GM12801 (cell line): Measurements from ENCODE around the gene CELF1.

Source experiments
- TF ChIP-seq, protein P1 (sequence below): IDR thresholded peaks from one replicate; pipeline ENCODE4 v1.5.1; 2011; ENCODE audit warnings: control low read depth; ENCODE audit not compliant: insufficient read length; ENCODE audit errors: extremely low read depth

CELF1 gene

DNA sequence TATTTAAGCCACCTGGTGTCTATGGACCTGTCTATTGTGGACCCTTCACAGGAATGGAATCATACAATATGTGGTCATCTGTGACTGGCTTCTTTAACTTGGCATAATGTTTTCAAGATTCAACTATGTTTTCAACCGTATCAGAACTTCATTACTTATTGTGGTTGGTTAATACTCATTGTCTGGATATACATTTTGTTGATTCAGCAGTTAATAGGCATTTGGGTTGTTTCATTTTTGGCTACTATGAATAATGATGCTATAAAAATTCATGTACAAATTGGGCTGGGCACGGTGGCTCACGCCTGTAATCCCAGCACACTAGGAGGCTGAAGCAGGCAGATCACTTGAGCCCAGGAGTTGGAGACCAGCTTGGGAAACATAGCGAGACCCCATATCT is 101.5 kb downstream of the CELF1 start:
- TF ChIP-seq, protein P1, sequence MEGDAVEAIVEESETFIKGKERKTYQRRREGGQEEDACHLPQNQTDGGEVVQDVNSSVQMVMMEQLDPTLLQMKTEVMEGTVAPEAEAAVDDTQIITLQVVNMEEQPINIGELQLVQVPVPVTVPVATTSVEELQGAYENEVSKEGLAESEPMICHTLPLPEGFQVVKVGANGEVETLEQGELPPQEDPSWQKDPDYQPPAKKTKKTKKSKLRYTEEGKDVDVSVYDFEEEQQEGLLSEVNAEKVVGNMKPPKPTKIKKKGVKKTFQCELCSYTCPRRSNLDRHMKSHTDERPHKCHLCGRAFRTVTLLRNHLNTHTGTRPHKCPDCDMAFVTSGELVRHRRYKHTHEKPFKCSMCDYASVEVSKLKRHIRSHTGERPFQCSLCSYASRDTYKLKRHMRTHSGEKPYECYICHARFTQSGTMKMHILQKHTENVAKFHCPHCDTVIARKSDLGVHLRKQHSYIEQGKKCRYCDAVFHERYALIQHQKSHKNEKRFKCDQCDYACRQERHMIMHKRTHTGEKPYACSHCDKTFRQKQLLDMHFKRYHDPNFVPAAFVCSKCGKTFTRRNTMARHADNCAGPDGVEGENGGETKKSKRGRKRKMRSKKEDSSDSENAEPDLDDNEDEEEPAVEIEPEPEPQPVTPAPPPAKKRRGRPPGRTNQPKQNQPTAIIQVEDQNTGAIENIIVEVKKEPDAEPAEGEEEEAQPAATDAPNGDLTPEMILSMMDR = no peak

DNA sequence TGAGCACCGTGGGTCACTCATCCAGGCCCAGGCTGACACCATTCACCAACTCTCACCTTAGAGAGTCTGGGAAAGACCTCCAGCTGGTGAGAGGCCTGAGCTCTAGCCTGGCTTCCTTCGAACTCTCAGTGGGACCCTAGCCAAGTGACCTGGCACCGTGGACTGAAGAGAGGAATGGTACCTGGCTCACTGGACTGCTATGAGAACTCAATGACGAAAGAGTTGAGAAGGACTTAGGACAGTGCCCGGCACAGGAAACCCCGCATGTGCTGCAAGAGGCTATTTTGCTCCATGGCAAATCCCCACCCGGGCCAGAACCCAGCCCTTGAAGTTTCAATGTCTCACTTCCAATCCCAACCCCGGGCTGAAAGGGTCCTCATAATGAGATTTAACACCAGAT is 103.4 kb downstream of the CELF1 start:
- TF ChIP-seq, protein P1 = no peak

- TF ChIP-seq, protein P1 = no peak
Observed at GRCh38 chr11:47448566-47449427, 104.1 kb downstream of the CELF1 start, which contains the start of gene RAPSN. RAPSN (minus strand) TSS chr11:47449136; CDS start chr11:47448964, 172 bp downstream.

DNA sequence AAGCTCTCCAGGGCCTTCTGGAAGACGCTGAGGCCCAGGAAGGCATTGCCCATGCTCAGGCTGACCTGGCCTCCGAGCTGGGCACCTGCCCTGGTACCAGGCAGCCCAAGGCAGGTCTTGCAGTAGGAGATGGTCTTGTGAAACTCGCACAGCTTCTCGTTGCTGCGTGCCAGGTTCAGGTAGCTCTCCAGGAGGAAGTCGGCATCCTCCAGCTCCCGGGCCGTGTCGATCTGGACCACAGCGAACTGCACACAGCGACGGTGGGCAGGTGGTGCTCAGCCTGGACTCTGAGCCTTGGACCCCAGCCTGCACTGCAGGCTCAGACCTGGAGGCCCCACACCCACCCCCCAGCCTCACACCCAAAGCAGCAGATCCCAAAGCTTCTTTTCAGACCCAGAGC is 105.0 kb downstream of the CELF1 start:
- TF ChIP-seq, protein P1 = no peak

DNA sequence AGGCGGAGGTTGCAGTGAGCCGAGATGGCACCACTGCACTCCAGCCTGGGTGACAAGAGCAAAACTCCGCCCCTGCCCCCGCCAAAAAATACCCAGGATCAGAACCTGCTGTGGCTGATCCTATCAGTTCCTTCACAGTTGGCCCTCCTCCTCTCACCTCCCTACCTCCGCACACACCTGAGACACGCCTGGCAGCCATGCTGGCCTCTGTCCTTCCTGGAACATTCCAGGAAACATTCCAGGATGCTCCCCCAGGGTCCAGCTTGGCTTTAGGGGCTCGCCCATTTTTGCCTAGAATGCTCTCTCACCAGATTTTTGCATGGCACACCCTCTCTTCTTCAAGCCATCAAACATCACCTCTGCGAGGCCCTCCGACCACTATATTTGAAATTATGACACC is 106.1 kb downstream of the CELF1 start:
- TF ChIP-seq, protein P1 = no peak

DNA sequence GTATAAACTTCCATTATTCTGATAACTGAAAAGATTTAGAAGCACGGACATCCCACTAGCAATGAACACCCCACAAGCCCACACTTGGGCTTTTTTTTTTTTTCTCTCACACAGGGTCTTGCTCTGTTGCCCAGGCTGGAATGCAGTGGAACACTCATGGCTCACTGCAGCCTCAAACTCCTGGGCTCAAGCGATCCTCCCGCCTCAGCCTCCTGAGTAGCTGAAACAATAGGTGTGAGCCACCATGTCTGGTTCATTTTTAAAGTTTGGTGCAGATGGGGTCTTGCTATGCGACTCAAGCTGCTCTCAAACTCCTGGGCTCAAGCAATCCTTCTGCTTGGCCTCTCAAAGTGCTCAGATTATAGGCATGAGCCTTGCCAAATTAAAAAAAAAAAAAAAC is 107.1 kb downstream of the CELF1 start:
- TF ChIP-seq, protein P1 = no peak

DNA sequence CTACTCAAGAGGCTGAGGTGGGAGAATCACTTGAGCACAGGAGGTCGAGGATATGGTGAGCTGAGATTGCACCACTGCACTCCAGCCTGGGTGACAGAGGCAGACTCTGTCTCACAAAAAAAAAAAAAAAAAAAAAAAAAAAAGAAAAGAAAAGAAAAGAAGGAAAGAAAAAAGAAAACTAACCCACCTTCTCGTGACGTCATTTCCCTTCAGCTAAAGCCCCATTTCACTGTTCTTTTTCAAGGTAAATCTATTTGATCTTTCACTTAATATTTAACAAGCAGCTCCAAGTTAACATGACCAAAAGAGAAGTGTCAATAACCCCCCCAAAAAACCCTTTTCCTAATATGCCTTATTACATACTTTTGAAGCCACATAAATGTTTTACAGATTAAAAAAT is 109.1 kb downstream of the CELF1 start:
- TF ChIP-seq, protein P1 = no peak
